ENCODE measurements around the gene NDUFS7. TPM values are rescaled to one million over a fixed set of nuclear protein-coding genes. Genes with fewer than 3 reads are reported as not detected.

Gene NDUFS7
- total RNA-seq, 1 donor from 2014 or later = 216 TPM

GRCh38 chr19:1441022-1441426 is 57.3 kb downstream of the NDUFS7 start:
- Histone ChIP-seq H3K9me3 (no peaks in the 10 kb centered on the region), H3K36me3 (peaks cover 20 to 37% of the 10 kb centered on the region in 2 donors), H3K4me1 (peaks cover 13 to 25% of the 10 kb centered on the region in 2 donors), H3K27me3 (peaks cover 7% of the 10 kb centered on the region), H3K27ac (no peak overlapping the region), H3K4me3 (no peak overlapping the region)
- no peak for TF ChIP-seq CTCF (IDR thresholded peaks at IDR 0.05)
- intact Hi-C loops (cut with DNase I) = no loop called here
- no peak for DNase-seq (ENCODE audit: low spot score in 2 of 2)

GRCh38 chr19:1441677-1442438 is 58.2 kb downstream of the NDUFS7 start:
- TF ChIP-seq CTCF (IDR thresholded peaks at IDR 0.05) = no peak
- H3K9me3 ChIP-seq = no peaks in the 10 kb centered on the region
- DNase-seq (ENCODE audit: low spot score in 2 of 2) = no peak
- no peak overlapping the region for H3K27ac ChIP-seq
- H3K27me3 ChIP-seq = peaks cover 15% of the 10 kb centered on the region
- H3K4me3 ChIP-seq = no peak overlapping the region
- peaks cover 20 to 37% of the 10 kb centered on the region in 2 donors for H3K36me3 ChIP-seq
- intact Hi-C loops (cut with DNase I) = no loop called here
- peaks cover 19 to 29% of the 10 kb centered on the region in 2 donors for H3K4me1 ChIP-seq

Other genes with a start within 250 kb of the NDUFS7 start
- gene SBNO2, start 209.6 kb upstream of the NDUFS7 start, total RNA-seq = 120 TPM
- gene STK11, start 178.1 kb upstream of the NDUFS7 start, total RNA-seq = 104 TPM
- 1.9 TPM for gene CBARP, start 145.9 kb upstream of the NDUFS7 start, total RNA-seq
- gene ATP5F1D, start 142.2 kb upstream of the NDUFS7 start, total RNA-seq = 232 TPM
- 307 TPM for gene MIDN, start 135.3 kb upstream of the NDUFS7 start, total RNA-seq
- gene CIRBP, start 114.6 kb upstream of the NDUFS7 start, total RNA-seq = 442 TPM
- 156 TPM for gene FAM174C, start 108.4 kb upstream of the NDUFS7 start, total RNA-seq
- gene EFNA2, start 98.0 kb upstream of the NDUFS7 start, total RNA-seq = not detected
- gene GAMT, start 17.6 kb downstream of the NDUFS7 start, total RNA-seq = 56.4 TPM
- gene DAZAP1, start 23.7 kb downstream of the NDUFS7 start, total RNA-seq = 15.8 TPM
- 3,111 TPM for gene RPS15, start 54.5 kb downstream of the NDUFS7 start, total RNA-seq
- gene APC2, start 66.2 kb downstream of the NDUFS7 start, total RNA-seq = not detected
- gene C19orf25, start 95.3 kb downstream of the NDUFS7 start, total RNA-seq = 32.7 TPM
- 1.5 TPM for gene PCSK4, start 106.4 kb downstream of the NDUFS7 start, total RNA-seq
- gene REEP6, start 107.3 kb downstream of the NDUFS7 start, total RNA-seq = 3.2 TPM
- 0.43 TPM for gene ADAMTSL5, start 129.1 kb downstream of the NDUFS7 start, total RNA-seq
- not detected for gene PLK5, start 140.2 kb downstream of the NDUFS7 start, total RNA-seq
- gene MEX3D, start 184.4 kb downstream of the NDUFS7 start, total RNA-seq = 83.7 TPM
- 143 TPM for gene MBD3, start 209.0 kb downstream of the NDUFS7 start, total RNA-seq
- 61.0 TPM for gene UQCR11, start 221.6 kb downstream of the NDUFS7 start, total RNA-seq